Measurements from ENCODE around the gene SIRT2. TPM values are rescaled to one million over a fixed set of nuclear protein-coding genes. Genes with fewer than 3 reads are reported as not detected.
"Not testable (repeated sequence)": the region's sequence is repeated elsewhere in the genome, so short reads cannot be mapped to it uniquely, and the experiment has no call there.

Gene SIRT2
- total and polyA plus RNA-seq, 2 donors from 2014 or later: 36.0 to 56.9 TPM

- no peak overlapping the region for H3K27ac ChIP-seq (ENCODE audit: low read depth in 2 of 2, low read length in 2 of 2)
- no peaks in the 10 kb centered on the region for H3K27me3 ChIP-seq (ENCODE audit: control insufficient read depth, insufficient read depth, low read length)
- no peak overlapping the region for H3K9ac ChIP-seq (ENCODE audit: low read length in 3 of 3)
- no peaks in the 10 kb centered on the region for H3K36me3 ChIP-seq (ENCODE audit: control insufficient read depth in 2 of 3, insufficient read depth in 3 of 3, low read length in 3 of 3)
- no peaks in the 10 kb centered on the region for H3K9me3 ChIP-seq (ENCODE audit: control insufficient read depth in 2 of 3, insufficient read depth in 1 of 3, low read length in 3 of 3)
- TF ChIP-seq CTCF (IDR thresholded peaks at IDR 0.05; ENCODE audit: borderline replicate concordance, extremely low read depth, insufficient read depth): no peak
- DNase-seq (no peak), FAIRE-seq (peak; percentile 95)
- H3K4me1 ChIP-seq (ENCODE audit: control insufficient read depth in 2 of 3, insufficient read depth in 2 of 3, low read depth in 1 of 3, low read length in 3 of 3): peaks cover 0 to 5% (median 0%) of the 10 kb centered on the region in 3 donors
- no peak overlapping the region for H3K4me3 ChIP-seq (ENCODE audit: low read length in 3 of 3)
- intact Hi-C loops (cut with DNase I): no loop called here
Observed at GRCh38 chr19:38861368-38861767, 38.0 kb downstream of the SIRT2 start.

GRCh38 chr19:38859631-38860204 lies 39.7 kb downstream of the SIRT2 start:
- peak in 2 of 5 donors; percentile 34 to 61 for DNase-seq
- H3K9me3 ChIP-seq (ENCODE audit: control insufficient read depth in 2 of 3, insufficient read depth in 1 of 3, low read length in 3 of 3); FAIRE-seq; intact Hi-C loops (cut with DNase I); H3K36me3 ChIP-seq (ENCODE audit: control insufficient read depth in 2 of 3, insufficient read depth in 3 of 3, low read length in 3 of 3); H3K9ac ChIP-seq (ENCODE audit: low read length in 3 of 3); H3K4me3 ChIP-seq (ENCODE audit: low read length in 3 of 3); H3K27ac ChIP-seq (ENCODE audit: low read depth in 2 of 2, low read length in 2 of 2); H3K27me3 ChIP-seq (ENCODE audit: control insufficient read depth, insufficient read depth, low read length); H3K4me1 ChIP-seq (ENCODE audit: control insufficient read depth in 2 of 3, insufficient read depth in 2 of 3, low read depth in 1 of 3, low read length in 3 of 3): not testable (repeated sequence)

GRCh38 chr19:38856813-38857212 lies 42.6 kb downstream of the SIRT2 start:
- H3K4me1 ChIP-seq (ENCODE audit: control insufficient read depth in 2 of 3, insufficient read depth in 2 of 3, low read depth in 1 of 3, low read length in 3 of 3): peaks cover 0 to 4% (median 0%) of the 10 kb centered on the region in 3 donors
- intact Hi-C loops (cut with DNase I): no loop called here
- H3K9me3 ChIP-seq (ENCODE audit: control insufficient read depth in 2 of 3, insufficient read depth in 1 of 3, low read length in 3 of 3): no peaks in the 10 kb centered on the region
- H3K4me3 ChIP-seq (ENCODE audit: low read length in 3 of 3): no peak overlapping the region
- H3K9ac ChIP-seq (ENCODE audit: low read length in 3 of 3): no peak overlapping the region
- DNase-seq (no peak), FAIRE-seq (no peak)
- H3K36me3 ChIP-seq (ENCODE audit: control insufficient read depth in 2 of 3, insufficient read depth in 3 of 3, low read length in 3 of 3): no peaks in the 10 kb centered on the region
- H3K27ac ChIP-seq (ENCODE audit: low read depth in 2 of 2, low read length in 2 of 2): no peak overlapping the region
- no peak for TF ChIP-seq CTCF (IDR thresholded peaks at IDR 0.05; ENCODE audit: borderline replicate concordance, extremely low read depth, insufficient read depth)
- H3K27me3 ChIP-seq (ENCODE audit: control insufficient read depth, insufficient read depth, low read length): no peaks in the 10 kb centered on the region

- intact Hi-C loops (cut with DNase I); H3K27me3 ChIP-seq (ENCODE audit: control insufficient read depth, insufficient read depth, low read length); DNase-seq; FAIRE-seq; H3K4me3 ChIP-seq (ENCODE audit: low read length in 3 of 3); H3K9ac ChIP-seq (ENCODE audit: low read length in 3 of 3); H3K27ac ChIP-seq (ENCODE audit: low read depth in 2 of 2, low read length in 2 of 2); H3K36me3 ChIP-seq (ENCODE audit: control insufficient read depth in 2 of 3, insufficient read depth in 3 of 3, low read length in 3 of 3); H3K9me3 ChIP-seq (ENCODE audit: control insufficient read depth in 2 of 3, insufficient read depth in 1 of 3, low read length in 3 of 3): not testable (repeated sequence)
- H3K4me1 ChIP-seq (ENCODE audit: control insufficient read depth in 2 of 3, insufficient read depth in 2 of 3, low read depth in 1 of 3, low read length in 3 of 3): peaks cover 0 to 13% (median 7%) of the 10 kb centered on the region in 3 donors
Observed at GRCh38 chr19:38855751-38856150, 43.7 kb downstream of the SIRT2 start.

GRCh38 chr19:38854961-38855360 lies 44.5 kb downstream of the SIRT2 start:
- intact Hi-C loops (cut with DNase I); H3K27ac ChIP-seq (ENCODE audit: low read depth in 2 of 2, low read length in 2 of 2): not testable (repeated sequence)

More at GRCh38 chr19:38854961-38855360, 44.5 kb downstream of the SIRT2 start:
- DNase-seq; H3K9ac ChIP-seq (ENCODE audit: low read length in 3 of 3); H3K4me3 ChIP-seq (ENCODE audit: low read length in 3 of 3); H3K9me3 ChIP-seq (ENCODE audit: control insufficient read depth in 2 of 3, insufficient read depth in 1 of 3, low read length in 3 of 3); H3K36me3 ChIP-seq (ENCODE audit: control insufficient read depth in 2 of 3, insufficient read depth in 3 of 3, low read length in 3 of 3); FAIRE-seq; H3K27me3 ChIP-seq (ENCODE audit: control insufficient read depth, insufficient read depth, low read length): not testable (repeated sequence)
- H3K4me1 ChIP-seq (ENCODE audit: control insufficient read depth in 2 of 3, insufficient read depth in 2 of 3, low read depth in 1 of 3, low read length in 3 of 3): peaks cover 0 to 15% (median 8%) of the 10 kb centered on the region in 3 donors

Data from kidney (tissue), 14 donors.